GM21723 (cell line): Measurements from ENCODE around the gene NOC4L.
A peak's percentile ranks its signal among the peaks of the same experiment; 100 is the strongest.
"Not testable (repeated sequence)": the region's sequence is repeated elsewhere in the genome, so short reads cannot be mapped to it uniquely, and the experiment has no call there.

Experiments
- ATAC-seq: cut with Tn5 transposase; IDR thresholded peaks from one replicate; pipeline ENCODE4 v1.9.1; 2021; ENCODE audit warnings: mild to moderate bottlenecking, moderate library complexity; ENCODE audit not compliant: unreplicated experiment

NOC4L gene

DNA sequence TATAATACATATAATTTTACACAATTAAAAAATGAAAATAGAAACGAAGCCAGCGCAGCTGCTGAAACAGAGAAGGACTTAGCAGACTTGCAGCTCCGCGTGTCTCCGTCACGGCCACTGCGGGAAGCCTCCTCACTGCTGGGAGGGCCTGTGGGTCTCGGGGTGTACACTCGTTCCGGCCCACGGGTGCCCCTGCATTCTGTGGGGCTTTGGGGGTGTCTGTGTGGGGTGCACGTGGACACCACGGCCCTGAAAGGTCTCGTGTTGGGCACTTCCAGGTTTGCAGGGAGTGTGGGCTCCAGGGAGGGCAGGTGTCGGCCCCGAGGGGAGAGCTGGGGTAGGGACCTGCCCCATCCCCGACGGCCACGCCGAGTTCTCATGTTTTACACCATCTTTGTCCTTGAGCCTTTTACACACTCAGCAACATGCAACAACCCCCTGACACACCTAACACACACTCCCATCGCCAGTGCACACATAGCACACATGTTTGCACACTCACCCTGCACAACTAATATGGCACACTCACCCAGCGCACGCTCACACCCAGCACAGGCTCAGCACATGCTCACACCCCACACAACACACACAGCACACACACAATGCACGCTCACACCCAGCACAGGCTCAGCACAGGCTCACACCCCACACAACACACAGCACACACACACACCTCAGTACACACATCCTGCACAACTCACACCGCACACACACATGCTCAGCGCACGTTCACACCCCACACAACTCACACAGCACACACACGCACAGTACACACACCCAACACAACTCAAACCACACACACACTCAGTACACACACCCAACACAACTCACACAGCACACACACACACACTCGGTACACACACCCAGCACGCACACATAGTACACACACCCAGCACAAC is 36.6 kb downstream of the NOC4L start:
- no peak for ATAC-seq

- ATAC-seq: no peak
Observed at GRCh38 chr12:132181570-132182200, 37.4 kb downstream of the NOC4L start.

- no peak for ATAC-seq
Observed at GRCh38 chr12:132182206-132182710, 38.0 kb downstream of the NOC4L start.

GRCh38 chr12:132182711-132183365 is 38.6 kb downstream of the NOC4L start:
- ATAC-seq: no peak

DNA sequence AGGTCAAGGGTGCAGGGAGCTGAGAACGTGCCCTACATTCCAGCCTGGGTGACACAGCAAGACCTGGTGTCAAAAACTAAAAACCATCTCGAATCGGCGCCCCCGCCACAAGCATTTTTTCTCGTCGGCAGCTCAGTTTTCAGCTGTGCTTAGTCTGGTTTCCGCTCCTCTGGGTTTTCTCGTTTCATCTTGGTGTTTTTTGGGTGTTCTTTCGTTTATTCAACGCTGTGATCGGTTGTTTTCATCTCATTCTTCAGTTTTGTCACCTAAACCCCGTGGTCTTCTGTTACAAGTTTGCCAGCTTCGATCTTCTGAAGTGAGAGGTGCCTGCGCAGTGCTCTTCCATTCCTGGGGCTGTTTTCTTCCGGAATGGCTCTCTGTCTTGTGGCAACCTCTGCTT is 41.4 kb downstream of the NOC4L start:
- no peak for ATAC-seq

- no peak for ATAC-seq
Observed at GRCh38 chr12:132186208-132186856, 42.1 kb downstream of the NOC4L start.

GRCh38 chr12:132186857-132187620 is 42.8 kb downstream of the NOC4L start:
- no peak for ATAC-seq

DNA sequence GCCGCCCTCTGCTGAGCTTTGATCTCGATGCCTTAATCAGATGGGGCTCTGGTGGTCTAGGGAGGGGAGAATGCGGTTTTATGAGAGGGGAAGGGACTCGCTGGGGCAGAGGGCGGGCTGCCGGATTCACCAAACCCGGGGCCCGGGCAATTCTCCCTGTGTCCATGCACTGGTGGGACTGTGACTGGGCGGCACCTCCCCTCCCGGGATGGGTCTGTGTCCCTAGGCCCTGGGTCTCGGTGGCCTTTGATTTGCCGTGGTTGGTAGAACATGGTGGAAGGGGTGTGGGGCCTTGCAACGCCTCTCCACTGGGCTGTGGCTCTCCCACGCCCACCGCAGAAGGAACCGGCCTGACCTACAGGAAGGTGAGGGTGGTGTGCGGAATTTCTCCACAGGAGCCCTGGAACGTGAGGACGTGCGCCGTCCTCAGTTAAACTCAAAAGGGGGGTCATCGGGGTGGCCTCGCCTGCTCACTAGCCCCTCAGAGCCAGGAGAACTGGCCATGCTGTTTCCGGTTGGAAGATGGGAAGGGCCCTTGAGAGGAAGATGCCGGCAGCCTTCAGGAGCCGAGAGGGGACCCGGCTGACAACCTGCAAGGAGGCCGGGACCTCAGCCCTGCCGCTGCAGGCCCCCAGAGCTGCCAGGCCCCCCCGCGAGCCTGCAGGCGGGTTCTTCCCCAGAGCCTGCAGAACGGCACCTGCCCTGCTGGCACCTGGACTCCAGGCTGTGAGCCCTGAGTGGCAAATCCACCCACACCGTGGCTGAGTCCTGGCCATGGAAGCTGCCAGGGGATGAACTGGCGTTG is 43.6 kb downstream of the NOC4L start:
- no peak for ATAC-seq

DNA sequence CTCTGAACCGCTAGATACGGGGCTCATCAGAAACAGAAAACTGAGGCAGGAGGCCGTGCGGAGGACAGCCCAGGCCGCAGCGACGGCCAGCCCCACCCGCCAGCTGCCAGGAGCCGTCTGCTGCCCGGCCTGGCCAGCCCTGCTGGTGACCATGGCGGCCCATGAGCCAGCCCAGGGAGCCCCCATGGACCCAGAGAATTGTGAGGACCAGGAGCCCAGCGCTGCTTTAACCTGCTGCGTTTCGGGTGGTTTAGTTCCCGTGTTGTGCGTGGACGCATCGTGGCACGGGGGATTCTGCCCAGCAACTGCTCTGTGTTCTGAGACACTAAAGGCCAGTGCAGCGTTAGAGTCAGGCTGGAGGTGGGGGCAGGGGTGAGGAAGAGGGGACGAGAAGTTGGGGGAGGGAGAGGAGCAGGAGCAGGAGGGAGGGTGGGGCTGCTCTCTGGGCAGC is 44.2 kb downstream of the NOC4L start:
- ATAC-seq: no peak

GRCh38 chr12:132188916-132189325 is 44.7 kb downstream of the NOC4L start:
- ATAC-seq: peak; percentile 2

DNA sequence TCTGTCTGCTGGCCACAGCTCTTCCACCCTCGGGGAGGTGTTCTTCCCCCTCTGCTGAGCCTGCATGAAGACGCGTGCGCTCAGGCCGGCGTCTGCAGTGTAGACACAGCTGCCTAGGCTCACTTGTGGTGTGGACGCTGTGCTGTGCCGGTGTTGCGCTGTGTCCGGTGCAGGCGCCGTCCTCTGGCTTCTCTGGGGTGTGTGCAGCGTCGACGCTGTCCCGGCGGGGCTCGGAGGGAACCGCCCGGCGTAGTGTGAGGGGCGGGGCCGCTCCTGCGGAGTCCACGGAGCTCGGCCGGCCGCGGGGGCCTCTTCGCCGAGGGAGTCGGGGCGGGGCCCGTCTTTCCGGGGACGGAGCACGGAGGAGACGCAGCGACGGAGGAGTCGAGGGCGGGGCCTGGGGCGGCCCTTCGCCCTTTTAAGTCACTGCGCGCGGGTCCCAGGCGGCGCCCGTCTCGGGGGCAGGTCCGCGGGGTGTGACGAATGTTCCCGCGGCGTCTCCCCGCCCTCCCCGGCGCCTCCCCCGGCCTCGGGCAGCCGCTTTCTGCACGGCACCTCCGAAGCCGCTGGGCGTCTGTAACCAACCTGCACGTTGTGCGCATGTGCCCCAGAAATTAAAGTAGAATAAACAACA is 45.2 kb downstream of the NOC4L start:
- peak; percentile 94 for ATAC-seq

- ATAC-seq: peak; percentile 27
Observed at GRCh38 chr12:132190012-132190755, 45.9 kb downstream of the NOC4L start.

DNA sequence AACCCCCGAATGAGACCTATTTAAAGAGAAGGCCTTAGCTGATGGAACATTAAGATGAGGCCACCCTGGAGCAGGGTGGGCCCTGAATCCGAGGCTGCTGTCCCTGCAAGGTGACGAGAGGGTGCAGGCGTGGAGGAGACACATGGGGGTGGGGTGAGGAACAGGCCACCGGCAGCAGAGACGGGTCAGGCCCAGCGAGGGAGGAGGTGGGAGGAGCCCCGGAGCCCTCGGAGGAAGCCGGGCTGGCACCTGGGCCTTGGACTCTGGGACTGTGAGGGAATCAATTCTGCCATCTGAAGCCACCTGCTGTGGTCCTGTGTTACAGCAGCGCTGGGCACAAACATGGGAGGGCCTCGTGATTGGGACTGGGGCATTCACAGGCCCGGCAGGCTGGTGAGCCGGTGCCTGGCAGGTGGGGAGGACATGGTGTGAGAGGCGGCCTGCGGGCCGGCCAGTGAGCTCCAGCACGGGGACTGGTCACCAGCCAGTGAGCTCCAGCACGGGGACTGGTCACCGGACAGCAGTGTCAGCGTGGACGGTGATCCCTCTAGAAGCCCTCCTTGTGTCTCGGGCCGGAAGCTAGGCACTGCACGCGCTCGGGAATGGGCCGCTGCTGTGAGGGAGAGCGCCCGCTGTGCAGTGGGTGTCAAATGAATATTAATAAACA is 46.7 kb downstream of the NOC4L start:
- no peak for ATAC-seq

GRCh38 chr12:132191715-132192553 is 47.7 kb downstream of the NOC4L start:
- ATAC-seq: no peak

GRCh38 chr12:132194056-132194455 is 49.8 kb downstream of the NOC4L start:
- no peak for ATAC-seq

- no peak for ATAC-seq
Observed at GRCh38 chr12:132194556-132194955, 50.3 kb downstream of the NOC4L start.

DNA sequence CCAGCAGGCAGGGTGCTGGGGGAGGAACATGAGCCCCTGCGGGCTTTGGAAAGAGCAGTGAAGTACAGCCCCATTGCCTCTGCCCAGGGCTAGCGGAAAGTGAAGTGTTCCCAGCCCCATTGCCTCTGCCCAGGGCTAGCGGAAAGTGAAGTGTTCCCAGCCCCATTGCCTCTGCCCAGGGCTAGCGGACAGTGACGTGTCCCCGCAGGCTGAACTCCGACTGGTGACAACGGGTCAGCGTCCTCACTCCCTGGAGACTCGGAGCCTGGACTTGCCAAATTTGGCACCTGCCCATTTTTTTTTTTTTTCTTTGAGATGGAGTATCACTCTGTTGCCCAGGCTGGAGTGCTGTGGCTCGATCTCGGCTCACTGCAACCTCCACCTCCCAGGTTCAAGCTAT is 51.0 kb downstream of the NOC4L start:
- not testable (repeated sequence) for ATAC-seq
